ENCODE data around the gene ERH.

ERH gene

GRCh38 chr14:69355607-69356281 is 42.4 kb downstream of the ERH start:
- no peak for DNase-seq (ENCODE audit: low read depth)

- no peak for DNase-seq (ENCODE audit: low read depth)
These were observed 42.9 kb downstream of the ERH start for GRCh38 chr14:69355154-69355597.

GRCh38 chr14:69354383-69355153 is 43.5 kb downstream of the ERH start:
- no peak for DNase-seq (ENCODE audit: low read depth)

GRCh38 chr14:69353168-69353567 is 44.9 kb downstream of the ERH start:
- no peak for DNase-seq (ENCODE audit: low read depth)

GRCh38 chr14:69351911-69352310 is 46.2 kb downstream of the ERH start:
- DNase-seq (ENCODE audit: low read depth), result no peak

GRCh38 chr14:69351385-69351784 is 46.7 kb downstream of the ERH start:
- DNase-seq (ENCODE audit: low read depth), result no peak

- no peak for DNase-seq (ENCODE audit: low read depth)
These were observed 47.2 kb downstream of the ERH start for GRCh38 chr14:69350892-69351291.

- no peak for DNase-seq (ENCODE audit: low read depth)
These were observed 48.9 kb downstream of the ERH start for GRCh38 chr14:69349091-69349777.

GRCh38 chr14:69346710-69347109 is 51.4 kb downstream of the ERH start:
- DNase-seq (ENCODE audit: low read depth), result no peak

GRCh38 chr14:69345402-69345801 is 52.7 kb downstream of the ERH start:
- DNase-seq (ENCODE audit: low read depth), result no peak

- no peak for DNase-seq (ENCODE audit: low read depth)
These were observed 53.9 kb downstream of the ERH start for GRCh38 chr14:69344171-69344570.

GRCh38 chr14:69342928-69343525 is 55.1 kb downstream of the ERH start:
- no peak for DNase-seq (ENCODE audit: low read depth)

GRCh38 chr14:69339426-69339825 is 58.7 kb downstream of the ERH start:
- no peak for DNase-seq (ENCODE audit: low read depth)

- DNase-seq (ENCODE audit: low read depth), result no peak
These were observed 60.1 kb downstream of the ERH start for GRCh38 chr14:69337984-69338383.

- no peak for DNase-seq (ENCODE audit: low read depth)
These were observed 62.7 kb downstream of the ERH start for GRCh38 chr14:69335371-69335771.

GRCh38 chr14:69334576-69334975 is 63.5 kb downstream of the ERH start:
- DNase-seq (ENCODE audit: low read depth), result no peak

- no peak for DNase-seq (ENCODE audit: low read depth)
These were observed 64.2 kb downstream of the ERH start for GRCh38 chr14:69333791-69334337.

- no peak for DNase-seq (ENCODE audit: low read depth)
These were observed 65.2 kb downstream of the ERH start for GRCh38 chr14:69332782-69333395.

GRCh38 chr14:69331206-69331605 is 66.9 kb downstream of the ERH start:
- DNase-seq (ENCODE audit: low read depth), result no peak

Measured in stimulated activated CD8-positive, alpha-beta memory T cell treated with anti-CD3 and anti-CD28 coated beads, Interleukin-15, amount 100 ng/mL, for 24 hours (primary cell).